Measurements from ENCODE around the gene TRPM3.

TRPM3 gene

GRCh38 chr9:71004196-71004595 is 117.2 kb downstream of the TRPM3 start:
- no peak for TF ChIP-seq Cebpa-rat (IDR thresholded peaks at IDR 0.05)
- Histone ChIP-seq H3K27me3 (no peaks in the 10 kb centered on the region), H3K9me3 (peaks cover 17% of the 10 kb centered on the region), H3K4me2 (no peak overlapping the region), H3K4me1 (no peaks in the 10 kb centered on the region), H3K36me3 (no peaks in the 10 kb centered on the region), H3K9ac (no peak overlapping the region), H4K20me1 (no peaks in the 10 kb centered on the region), H3K27ac (no peak overlapping the region), H3K4me3 (no peak overlapping the region)

DNA sequence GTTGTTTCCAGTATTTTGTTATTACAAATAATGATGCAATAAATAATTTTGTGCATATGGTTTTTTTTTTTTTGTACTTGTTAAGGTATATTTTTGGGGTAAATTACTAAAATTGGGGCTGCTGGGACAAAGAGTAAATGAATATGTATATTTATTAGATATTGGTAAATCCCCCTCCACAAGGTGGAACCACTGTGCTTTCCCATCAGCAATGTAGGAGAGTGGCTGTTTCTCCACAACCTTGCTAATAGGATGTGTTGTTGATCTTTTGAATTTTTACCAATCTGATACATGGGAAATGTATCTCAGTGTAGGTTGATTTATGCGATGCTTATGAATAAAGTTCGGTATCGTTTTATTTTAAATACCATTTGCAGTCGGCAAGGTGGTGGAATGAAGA is 118.1 kb downstream of the TRPM3 start:
- no peak for TF ChIP-seq Cebpa-rat (IDR thresholded peaks at IDR 0.05)
- Histone ChIP-seq H3K4me1 (no peaks in the 10 kb centered on the region), H3K27me3 (no peaks in the 10 kb centered on the region), H3K4me2 (no peak overlapping the region), H3K36me3 (no peaks in the 10 kb centered on the region), H3K9ac (no peak overlapping the region), H3K27ac (no peak overlapping the region), H4K20me1 (no peaks in the 10 kb centered on the region), H3K4me3 (no peak overlapping the region), H3K9me3 (peaks cover 17% of the 10 kb centered on the region)

DNA sequence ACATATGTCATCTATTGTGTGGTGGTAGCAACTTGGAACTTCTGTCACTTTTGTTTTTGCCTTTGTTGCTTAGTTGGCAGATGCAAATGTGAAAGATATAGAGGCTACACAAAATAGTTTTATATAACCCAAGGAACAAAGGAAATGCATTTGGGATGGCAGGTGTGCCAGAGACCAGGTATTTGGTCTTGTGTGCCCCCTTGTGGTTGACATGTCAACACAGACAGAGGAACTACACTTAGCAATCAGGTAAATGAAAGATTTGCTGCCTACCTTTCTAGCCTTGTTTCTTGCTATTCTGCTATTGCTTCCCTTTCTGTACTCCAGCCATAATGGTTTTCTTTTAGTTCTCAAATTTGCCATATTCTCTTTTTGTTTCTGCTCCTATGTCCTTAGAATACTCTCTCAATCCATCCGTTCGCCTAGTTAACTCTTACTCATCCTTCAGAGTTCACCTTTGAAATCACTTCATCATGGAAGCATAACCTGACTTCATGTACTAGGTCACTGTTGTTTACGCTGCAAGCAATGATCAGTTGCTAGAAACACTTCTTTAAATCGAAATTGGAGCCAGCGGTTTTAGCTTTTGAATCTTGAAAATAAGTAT is 119.5 kb downstream of the TRPM3 start:
- no peaks in the 10 kb centered on the region for H4K20me1 ChIP-seq
- H3K27me3 ChIP-seq, result no peaks in the 10 kb centered on the region
- no peak overlapping the region for H3K27ac ChIP-seq
- no peak overlapping the region for H3K9ac ChIP-seq
- H3K36me3 ChIP-seq, result no peaks in the 10 kb centered on the region
- no peak for TF ChIP-seq Cebpa-rat (IDR thresholded peaks at IDR 0.05)
- no peak overlapping the region for H3K4me2 ChIP-seq
- H3K4me3 ChIP-seq, result no peak overlapping the region
- H3K9me3 ChIP-seq, result peaks cover 17% of the 10 kb centered on the region
- H3K4me1 ChIP-seq, result no peaks in the 10 kb centered on the region

- H3K4me2 ChIP-seq, result no peak overlapping the region
- H3K9ac ChIP-seq, result no peak overlapping the region
- H4K20me1 ChIP-seq, result no peaks in the 10 kb centered on the region
- H3K27ac ChIP-seq, result no peak overlapping the region
- H3K9me3 ChIP-seq, result peaks cover 2% of the 10 kb centered on the region
- H3K27me3 ChIP-seq, result no peaks in the 10 kb centered on the region
- no peaks in the 10 kb centered on the region for H3K36me3 ChIP-seq
- no peak overlapping the region for H3K4me3 ChIP-seq
- no peak for TF ChIP-seq Cebpa-rat (IDR thresholded peaks at IDR 0.05)
- no peaks in the 10 kb centered on the region for H3K4me1 ChIP-seq
These were observed 122.5 kb downstream of the TRPM3 start for GRCh38 chr9:70998962-70999361.

DNA sequence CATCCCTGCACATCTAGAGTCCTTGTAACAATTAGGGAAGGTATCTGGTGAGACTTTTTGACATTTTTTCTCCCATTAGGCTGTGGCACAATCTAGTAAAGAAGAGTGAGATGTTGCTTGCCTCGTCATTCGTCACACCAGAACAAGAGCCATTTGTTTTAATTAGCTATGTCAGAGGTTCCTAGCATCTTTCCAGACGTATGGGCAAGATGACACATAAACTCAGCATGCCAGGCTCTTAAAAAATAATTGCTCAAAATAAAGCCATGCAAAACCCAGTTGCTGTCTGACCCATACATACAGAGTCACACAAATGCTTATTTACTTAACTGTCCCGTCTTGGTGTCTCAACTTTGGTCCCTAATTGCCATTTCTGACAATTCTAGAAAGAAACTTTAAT is 125.9 kb downstream of the TRPM3 start:
- no peaks in the 10 kb centered on the region for H3K36me3 ChIP-seq
- no peaks in the 10 kb centered on the region for H3K9me3 ChIP-seq
- H3K27ac ChIP-seq, result no peak overlapping the region
- no peaks in the 10 kb centered on the region for H4K20me1 ChIP-seq
- no peak overlapping the region for H3K4me2 ChIP-seq
- no peak for TF ChIP-seq Cebpa-rat (IDR thresholded peaks at IDR 0.05)
- no peaks in the 10 kb centered on the region for H3K4me1 ChIP-seq
- H3K4me3 ChIP-seq, result no peak overlapping the region
- no peak overlapping the region for H3K9ac ChIP-seq
- H3K27me3 ChIP-seq, result no peaks in the 10 kb centered on the region

DNA sequence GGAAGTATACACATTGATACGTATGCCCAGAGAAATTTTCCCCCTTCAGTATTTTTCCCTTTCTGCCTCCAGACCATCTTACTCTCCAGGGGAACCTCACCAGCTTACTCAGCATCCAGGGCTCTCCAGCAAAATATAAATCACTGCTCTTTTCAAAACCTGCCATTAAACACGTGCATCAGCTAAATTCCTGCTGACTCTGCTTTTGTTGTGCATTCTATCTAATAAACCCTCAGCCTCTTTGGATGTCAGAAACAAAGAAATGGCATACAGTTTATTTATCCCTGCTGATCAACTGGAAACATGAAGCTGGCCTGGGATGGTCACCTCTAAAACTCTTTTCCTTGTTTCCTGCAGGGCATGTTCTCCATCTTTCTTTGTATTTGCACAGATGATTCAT is 126.8 kb downstream of the TRPM3 start:
- Histone ChIP-seq H3K27me3 (no peaks in the 10 kb centered on the region), H3K27ac (no peak overlapping the region), H3K9me3 (no peaks in the 10 kb centered on the region), H3K4me1 (no peaks in the 10 kb centered on the region), H3K9ac (no peak overlapping the region), H4K20me1 (no peaks in the 10 kb centered on the region), H3K4me2 (no peak overlapping the region), H3K36me3 (no peaks in the 10 kb centered on the region), H3K4me3 (no peak overlapping the region)
- TF ChIP-seq Cebpa-rat (IDR thresholded peaks at IDR 0.05), result no peak

DNA sequence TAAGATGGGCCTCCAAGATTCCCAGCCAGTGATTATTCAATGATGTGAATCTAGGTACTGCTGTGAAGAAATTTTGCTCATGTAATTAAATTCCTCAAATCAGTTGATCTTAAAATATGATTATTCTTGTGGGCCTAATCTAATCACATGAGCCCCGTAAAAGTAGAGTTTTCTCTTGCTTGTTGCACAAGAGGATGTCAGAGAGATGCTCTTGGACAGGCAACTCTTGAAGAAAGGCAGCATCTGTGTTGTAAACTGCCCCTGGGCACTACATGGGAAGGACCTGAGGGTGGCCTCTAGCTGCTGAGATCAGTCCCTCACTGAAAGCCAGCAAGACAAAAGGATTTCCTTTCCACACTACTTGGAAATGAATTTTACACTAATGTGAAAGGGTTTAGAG is 132.9 kb downstream of the TRPM3 start:
- no peaks in the 10 kb centered on the region for H3K27me3 ChIP-seq
- no peak overlapping the region for H3K4me3 ChIP-seq
- H3K27ac ChIP-seq, result no peak overlapping the region
- no peaks in the 10 kb centered on the region for H4K20me1 ChIP-seq
- H3K4me1 ChIP-seq, result no peaks in the 10 kb centered on the region
- no peak overlapping the region for H3K4me2 ChIP-seq
- peaks cover 7% of the 10 kb centered on the region; the same call in 1 of the 2 replicates for H3K9me3 ChIP-seq
- TF ChIP-seq Cebpa-rat (IDR thresholded peaks at IDR 0.05), result no peak
- no peaks in the 10 kb centered on the region for H3K36me3 ChIP-seq
- H3K9ac ChIP-seq, result no peak overlapping the region

DNA sequence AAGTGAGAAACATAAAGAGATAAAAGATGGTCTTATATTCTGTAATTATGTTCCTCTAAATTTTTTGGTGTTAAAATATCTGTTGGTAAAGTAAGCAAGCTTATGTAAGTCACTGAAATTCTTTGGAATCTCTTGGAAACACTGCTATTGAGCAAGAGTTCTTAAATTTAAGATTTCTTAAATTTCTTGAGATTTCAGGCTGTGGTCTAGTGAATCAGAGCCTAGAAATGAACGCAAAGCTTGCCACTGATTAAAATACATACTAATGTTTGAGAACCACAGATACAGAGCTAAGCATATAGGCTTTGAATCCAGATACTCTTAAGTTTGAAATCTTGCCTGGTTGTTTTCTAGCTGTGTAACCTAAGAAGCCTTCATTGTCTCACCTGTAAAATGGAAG is 133.4 kb downstream of the TRPM3 start:
- no peak overlapping the region for H3K27ac ChIP-seq
- H3K4me2 ChIP-seq, result no peak overlapping the region
- peaks cover 9% of the 10 kb centered on the region; the same call in 1 of the 2 replicates for H3K9me3 ChIP-seq
- TF ChIP-seq Cebpa-rat (IDR thresholded peaks at IDR 0.05), result no peak
- H3K36me3 ChIP-seq, result no peaks in the 10 kb centered on the region
- H3K4me3 ChIP-seq, result no peak overlapping the region
- H3K9ac ChIP-seq, result no peak overlapping the region
- no peaks in the 10 kb centered on the region for H3K4me1 ChIP-seq
- no peaks in the 10 kb centered on the region for H3K27me3 ChIP-seq
- H4K20me1 ChIP-seq, result no peaks in the 10 kb centered on the region

- Histone ChIP-seq H3K27ac (no peak overlapping the region), H3K4me3 (no peak overlapping the region), H3K36me3 (no peaks in the 10 kb centered on the region), H3K9ac (no peak overlapping the region), H3K27me3 (no peaks in the 10 kb centered on the region), H3K9me3 (peaks cover 9% of the 10 kb centered on the region; the same call in 1 of the 2 replicates), H3K4me2 (no peak overlapping the region), H4K20me1 (no peaks in the 10 kb centered on the region), H3K4me1 (no peaks in the 10 kb centered on the region)
- no peak for TF ChIP-seq Cebpa-rat (IDR thresholded peaks at IDR 0.05)
These were observed 134.4 kb downstream of the TRPM3 start for GRCh38 chr9:70986984-70987383.

GRCh38 chr9:70983723-70984295 is 137.6 kb downstream of the TRPM3 start:
- H3K27me3 ChIP-seq, result no peaks in the 10 kb centered on the region
- H3K4me1 ChIP-seq, result no peaks in the 10 kb centered on the region
- no peak overlapping the region for H3K27ac ChIP-seq
- TF ChIP-seq Cebpa-rat (IDR thresholded peaks at IDR 0.05), result no peak
- H3K4me3 ChIP-seq, result no peak overlapping the region
- no peaks in the 10 kb centered on the region for H4K20me1 ChIP-seq
- no peaks in the 10 kb centered on the region for H3K36me3 ChIP-seq
- no peak overlapping the region for H3K9ac ChIP-seq
- H3K4me2 ChIP-seq, result no peak overlapping the region
- H3K9me3 ChIP-seq, result peaks cover 9% of the 10 kb centered on the region; the same call in 1 of the 2 replicates
